ENCODE data around the gene ARHGAP25.

The ARHGAP25 gene

GRCh38 chr2:68742626-68743415, 8.2 kb downstream of the ARHGAP25 start:
- TF ChIP-seq FOXP2 (optimal IDR thresholded peaks at IDR 0.05; ENCODE audit: control extremely low read depth, extremely low read length, insufficient read depth): no peak
- TF ChIP-seq POLR2AphosphoS5 (IDR thresholded peaks at IDR 0.05; ENCODE audit: borderline replicate concordance, low read depth, low read length): no peak
- TF ChIP-seq EZH2 (IDR thresholded peaks at IDR 0.05): no peak
- DNase-seq (ENCODE audit: low read depth, low spot score): no peak
- Histone ChIP-seq H3K9me3 (ENCODE audit: low read depth, low read length) (no peaks in the 10 kb centered on the region), H3K9ac (ENCODE audit: insufficient read length) (no peak overlapping the region), H3K27ac (no peak overlapping the region), H3K4me3 (no peak overlapping the region), H3K36me3 (ENCODE audit: insufficient read depth, low read length) (no peaks in the 10 kb centered on the region)

- H3K27ac ChIP-seq: no peak overlapping the region
Observed at GRCh38 chr2:68743531-68743930, 8.9 kb downstream of the ARHGAP25 start.

GRCh38 chr2:68744366-68744912, 9.8 kb downstream of the ARHGAP25 start:
- no peaks in the 10 kb centered on the region for H3K36me3 ChIP-seq (ENCODE audit: insufficient read depth, low read length)
- no peak overlapping the region for H3K27ac ChIP-seq
- no peak overlapping the region for H3K9ac ChIP-seq (ENCODE audit: insufficient read length)
- DNase-seq (ENCODE audit: low read depth, low spot score): no peak
- no peak overlapping the region for H3K4me3 ChIP-seq
- H3K9me3 ChIP-seq (ENCODE audit: low read depth, low read length): no peaks in the 10 kb centered on the region
- TF ChIP-seq FOXP2 (optimal IDR thresholded peaks at IDR 0.05; ENCODE audit: control extremely low read depth, extremely low read length, insufficient read depth): no peak
- no peak for TF ChIP-seq EZH2 (IDR thresholded peaks at IDR 0.05)
- TF ChIP-seq POLR2AphosphoS5 (IDR thresholded peaks at IDR 0.05; ENCODE audit: borderline replicate concordance, low read depth, low read length): no peak

More at GRCh38 chr2:68743531-68743930, 8.9 kb downstream of the ARHGAP25 start:
- no peak for DNase-seq (ENCODE audit: low read depth, low spot score)
- no peak for TF ChIP-seq POLR2AphosphoS5 (IDR thresholded peaks at IDR 0.05; ENCODE audit: borderline replicate concordance, low read depth, low read length)
- no peak for TF ChIP-seq FOXP2 (optimal IDR thresholded peaks at IDR 0.05; ENCODE audit: control extremely low read depth, extremely low read length, insufficient read depth)
- no peak for TF ChIP-seq EZH2 (IDR thresholded peaks at IDR 0.05)
- Histone ChIP-seq H3K4me3 (no peak overlapping the region), H3K9ac (ENCODE audit: insufficient read length) (no peak overlapping the region), H3K36me3 (ENCODE audit: insufficient read depth, low read length) (no peaks in the 10 kb centered on the region), H3K9me3 (ENCODE audit: low read depth, low read length) (no peaks in the 10 kb centered on the region)

GRCh38 chr2:68745006-68745405, 10.4 kb downstream of the ARHGAP25 start:
- Histone ChIP-seq H3K9ac (ENCODE audit: insufficient read length) (no peak overlapping the region), H3K27ac (no peak overlapping the region), H3K9me3 (ENCODE audit: low read depth, low read length) (no peaks in the 10 kb centered on the region), H3K36me3 (ENCODE audit: insufficient read depth, low read length) (no peaks in the 10 kb centered on the region), H3K4me3 (no peak overlapping the region)
- no peak for TF ChIP-seq FOXP2 (optimal IDR thresholded peaks at IDR 0.05; ENCODE audit: control extremely low read depth, extremely low read length, insufficient read depth)
- no peak for TF ChIP-seq EZH2 (IDR thresholded peaks at IDR 0.05)
- TF ChIP-seq POLR2AphosphoS5 (IDR thresholded peaks at IDR 0.05; ENCODE audit: borderline replicate concordance, low read depth, low read length): no peak
- DNase-seq (ENCODE audit: low read depth, low spot score): no peak

GRCh38 chr2:68746408-68746807, 11.8 kb downstream of the ARHGAP25 start:
- H3K9me3 ChIP-seq (ENCODE audit: low read depth, low read length): no peaks in the 10 kb centered on the region
- no peak for DNase-seq (ENCODE audit: low read depth, low spot score)
- no peak overlapping the region for H3K9ac ChIP-seq (ENCODE audit: insufficient read length)
- no peak overlapping the region for H3K27ac ChIP-seq
- no peaks in the 10 kb centered on the region for H3K36me3 ChIP-seq (ENCODE audit: insufficient read depth, low read length)
- TF ChIP-seq EZH2 (IDR thresholded peaks at IDR 0.05) (no peak), FOXP2 (optimal IDR thresholded peaks at IDR 0.05; ENCODE audit: control extremely low read depth, extremely low read length, insufficient read depth) (no peak), POLR2AphosphoS5 (IDR thresholded peaks at IDR 0.05; ENCODE audit: borderline replicate concordance, low read depth, low read length) (no peak)
- H3K4me3 ChIP-seq: no peak overlapping the region

- Histone ChIP-seq H3K9me3 (ENCODE audit: low read depth, low read length) (no peaks in the 10 kb centered on the region), H3K27ac (no peak overlapping the region), H3K36me3 (ENCODE audit: insufficient read depth, low read length) (no peaks in the 10 kb centered on the region), H3K4me3 (no peak overlapping the region), H3K9ac (ENCODE audit: insufficient read length) (no peak overlapping the region)
- no peak for DNase-seq (ENCODE audit: low read depth, low spot score)
- no peak for TF ChIP-seq FOXP2 (optimal IDR thresholded peaks at IDR 0.05; ENCODE audit: control extremely low read depth, extremely low read length, insufficient read depth)
- TF ChIP-seq POLR2AphosphoS5 (IDR thresholded peaks at IDR 0.05; ENCODE audit: borderline replicate concordance, low read depth, low read length): no peak
- TF ChIP-seq EZH2 (IDR thresholded peaks at IDR 0.05): no peak
Observed at GRCh38 chr2:68747413-68747812, 12.8 kb downstream of the ARHGAP25 start.

GRCh38 chr2:68747900-68748299, 13.3 kb downstream of the ARHGAP25 start:
- TF ChIP-seq POLR2AphosphoS5 (IDR thresholded peaks at IDR 0.05; ENCODE audit: borderline replicate concordance, low read depth, low read length): no peak
- Histone ChIP-seq H3K9me3 (ENCODE audit: low read depth, low read length) (no peaks in the 10 kb centered on the region), H3K36me3 (ENCODE audit: insufficient read depth, low read length) (no peaks in the 10 kb centered on the region), H3K27ac (no peak overlapping the region), H3K4me3 (no peak overlapping the region), H3K9ac (ENCODE audit: insufficient read length) (no peak overlapping the region)
- DNase-seq (ENCODE audit: low read depth, low spot score): no peak

- no peak for DNase-seq (ENCODE audit: low read depth, low spot score)
- TF ChIP-seq POLR2AphosphoS5 (IDR thresholded peaks at IDR 0.05; ENCODE audit: borderline replicate concordance, low read depth, low read length): no peak
Observed at GRCh38 chr2:68748568-68748967, 14.0 kb downstream of the ARHGAP25 start.

GRCh38 chr2:68749345-68749744, 14.7 kb downstream of the ARHGAP25 start:
- Histone ChIP-seq H3K9me3 (ENCODE audit: low read depth, low read length) (no peaks in the 10 kb centered on the region), H3K27ac (no peak overlapping the region), H3K4me3 (no peak overlapping the region), H3K36me3 (ENCODE audit: insufficient read depth, low read length) (no peaks in the 10 kb centered on the region), H3K9ac (ENCODE audit: insufficient read length) (no peak overlapping the region)
- no peak for DNase-seq (ENCODE audit: low read depth, low spot score)
- TF ChIP-seq POLR2AphosphoS5 (IDR thresholded peaks at IDR 0.05; ENCODE audit: borderline replicate concordance, low read depth, low read length): no peak
- TF ChIP-seq EZH2 (IDR thresholded peaks at IDR 0.05): no peak
- no peak for TF ChIP-seq FOXP2 (optimal IDR thresholded peaks at IDR 0.05; ENCODE audit: control extremely low read depth, extremely low read length, insufficient read depth)

More at GRCh38 chr2:68748568-68748967, 14.0 kb downstream of the ARHGAP25 start:
- Histone ChIP-seq H3K4me3 (no peak overlapping the region), H3K27ac (no peak overlapping the region), H3K9ac (ENCODE audit: insufficient read length) (no peak overlapping the region), H3K36me3 (ENCODE audit: insufficient read depth, low read length) (no peaks in the 10 kb centered on the region), H3K9me3 (ENCODE audit: low read depth, low read length) (no peaks in the 10 kb centered on the region)

All from SK-N-MC (cell line).